ENCODE results near the gene LSAMP.

Gene LSAMP

GRCh38 chr3:115958526-115958925 is 486.8 kb downstream of the LSAMP start:
- no peak for DNase-seq (ENCODE audit: low read depth in 2 of 2)

GRCh38 chr3:115947325-115947724 is 498.0 kb downstream of the LSAMP start:
- DNase-seq (ENCODE audit: low read depth in 2 of 2) = no peak

GRCh38 chr3:115943579-115943978 is 501.7 kb downstream of the LSAMP start:
- DNase-seq (ENCODE audit: low read depth in 2 of 2) = no peak

GRCh38 chr3:115937054-115937453 is 508.2 kb downstream of the LSAMP start:
- DNase-seq (ENCODE audit: low read depth in 2 of 2) = no peak

GRCh38 chr3:115932807-115933206 is 512.5 kb downstream of the LSAMP start:
- DNase-seq (ENCODE audit: low read depth in 2 of 2) = no peak

- no peak for DNase-seq (ENCODE audit: low read depth in 2 of 2)
Observed at GRCh38 chr3:115931581-115931980, 513.7 kb downstream of the LSAMP start.

- DNase-seq (ENCODE audit: low read depth in 2 of 2) = no peak
Observed at GRCh38 chr3:115930922-115931321, 514.4 kb downstream of the LSAMP start.

- DNase-seq (ENCODE audit: low read depth in 2 of 2) = no peak
Observed at GRCh38 chr3:115930168-115930567, 515.1 kb downstream of the LSAMP start.

- DNase-seq (ENCODE audit: low read depth in 2 of 2) = no peak
Observed at GRCh38 chr3:115928376-115928775, 516.9 kb downstream of the LSAMP start.

GRCh38 chr3:115927197-115927596 is 518.1 kb downstream of the LSAMP start:
- DNase-seq (ENCODE audit: low read depth in 2 of 2) = no peak

GRCh38 chr3:115922681-115923347 is 522.5 kb downstream of the LSAMP start:
- DNase-seq (ENCODE audit: low read depth in 2 of 2) = no peak

- no peak for DNase-seq (ENCODE audit: low read depth in 2 of 2)
Observed at GRCh38 chr3:115921711-115922110, 523.6 kb downstream of the LSAMP start.

GRCh38 chr3:115918900-115919299 is 526.4 kb downstream of the LSAMP start:
- no peak for DNase-seq (ENCODE audit: low read depth in 2 of 2)

GRCh38 chr3:115916866-115917265 is 528.4 kb downstream of the LSAMP start:
- no peak for DNase-seq (ENCODE audit: low read depth in 2 of 2)

- DNase-seq (ENCODE audit: low read depth in 2 of 2) = no peak
Observed at GRCh38 chr3:115915061-115915460, 530.2 kb downstream of the LSAMP start.

- DNase-seq (ENCODE audit: low read depth in 2 of 2) = no peak
Observed at GRCh38 chr3:115913069-115913686, 532.1 kb downstream of the LSAMP start.

- DNase-seq (ENCODE audit: low read depth in 2 of 2) = no peak
Observed at GRCh38 chr3:115912372-115912771, 532.9 kb downstream of the LSAMP start.

GRCh38 chr3:115905871-115906270 is 539.4 kb downstream of the LSAMP start:
- DNase-seq (ENCODE audit: low read depth in 2 of 2) = no peak

GRCh38 chr3:115903843-115904242 is 541.4 kb downstream of the LSAMP start:
- DNase-seq (ENCODE audit: low read depth in 2 of 2) = no peak

- no peak for DNase-seq (ENCODE audit: low read depth in 2 of 2)
Observed at GRCh38 chr3:115901008-115901407, 544.3 kb downstream of the LSAMP start.

GRCh38 chr3:115899535-115899934 is 545.8 kb downstream of the LSAMP start:
- DNase-seq (ENCODE audit: low read depth in 2 of 2) = no peak

- no peak for DNase-seq (ENCODE audit: low read depth in 2 of 2)
Observed at GRCh38 chr3:115898656-115899410, 546.5 kb downstream of the LSAMP start.
